Measurements from ENCODE around the gene GNB2. TPM values are rescaled to one million over a fixed set of nuclear protein-coding genes. Genes with fewer than 3 reads are reported as not detected.

The GNB2 gene
- total and polyA plus RNA-seq, 3 donors from 2014 or later = 195 to 325 (median 200) TPM

- H3K27me3 ChIP-seq = no peaks in the 10 kb centered on the region
- TF ChIP-seq, protein P1, sequence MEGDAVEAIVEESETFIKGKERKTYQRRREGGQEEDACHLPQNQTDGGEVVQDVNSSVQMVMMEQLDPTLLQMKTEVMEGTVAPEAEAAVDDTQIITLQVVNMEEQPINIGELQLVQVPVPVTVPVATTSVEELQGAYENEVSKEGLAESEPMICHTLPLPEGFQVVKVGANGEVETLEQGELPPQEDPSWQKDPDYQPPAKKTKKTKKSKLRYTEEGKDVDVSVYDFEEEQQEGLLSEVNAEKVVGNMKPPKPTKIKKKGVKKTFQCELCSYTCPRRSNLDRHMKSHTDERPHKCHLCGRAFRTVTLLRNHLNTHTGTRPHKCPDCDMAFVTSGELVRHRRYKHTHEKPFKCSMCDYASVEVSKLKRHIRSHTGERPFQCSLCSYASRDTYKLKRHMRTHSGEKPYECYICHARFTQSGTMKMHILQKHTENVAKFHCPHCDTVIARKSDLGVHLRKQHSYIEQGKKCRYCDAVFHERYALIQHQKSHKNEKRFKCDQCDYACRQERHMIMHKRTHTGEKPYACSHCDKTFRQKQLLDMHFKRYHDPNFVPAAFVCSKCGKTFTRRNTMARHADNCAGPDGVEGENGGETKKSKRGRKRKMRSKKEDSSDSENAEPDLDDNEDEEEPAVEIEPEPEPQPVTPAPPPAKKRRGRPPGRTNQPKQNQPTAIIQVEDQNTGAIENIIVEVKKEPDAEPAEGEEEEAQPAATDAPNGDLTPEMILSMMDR (IDR thresholded peaks at IDR 0.05) = no peak
- no peak for TF ChIP-seq POLR2A (IDR thresholded peaks at IDR 0.05)
- 88 to 94% methylated on average over 14 to 15 of the region's 18 CpGs for WGBS, 2 donors
- intact Hi-C loops (cut with DNase I; ENCODE audit: low total_unique reads) = no loop called here
- no peaks in the 10 kb centered on the region for H3K36me3 ChIP-seq (ENCODE audit: low read depth, missing control alignments)
- H3K9me3 ChIP-seq = no peaks in the 10 kb centered on the region
- H3K4me1 ChIP-seq = peaks cover 29% of the 10 kb centered on the region
- DNase-seq = no peak
- H3K4me3 ChIP-seq = no peak overlapping the region
- no peak overlapping the region for H3K27ac ChIP-seq
Observed at GRCh38 chr7:100685049-100685605, 11.6 kb downstream of the GNB2 start.

GRCh38 chr7:100685631-100686145 lies 12.1 kb downstream of the GNB2 start:
- H3K9me3 ChIP-seq = no peaks in the 10 kb centered on the region
- H3K27ac ChIP-seq = no peak overlapping the region
- DNase-seq = no peak
- H3K27me3 ChIP-seq = no peaks in the 10 kb centered on the region
- H3K4me1 ChIP-seq = peaks cover 29% of the 10 kb centered on the region
- TF ChIP-seq, protein P1 (IDR thresholded peaks at IDR 0.05) = no peak
- TF ChIP-seq POLR2A (IDR thresholded peaks at IDR 0.05) = no peak
- no peak overlapping the region for H3K4me3 ChIP-seq
- intact Hi-C loops (cut with DNase I; ENCODE audit: low total_unique reads) = no loop called here
- no peaks in the 10 kb centered on the region for H3K36me3 ChIP-seq (ENCODE audit: low read depth, missing control alignments)
- 89 to 90% methylated on average over 15 to 17 of the region's 17 CpGs for WGBS, 2 donors

DNA sequence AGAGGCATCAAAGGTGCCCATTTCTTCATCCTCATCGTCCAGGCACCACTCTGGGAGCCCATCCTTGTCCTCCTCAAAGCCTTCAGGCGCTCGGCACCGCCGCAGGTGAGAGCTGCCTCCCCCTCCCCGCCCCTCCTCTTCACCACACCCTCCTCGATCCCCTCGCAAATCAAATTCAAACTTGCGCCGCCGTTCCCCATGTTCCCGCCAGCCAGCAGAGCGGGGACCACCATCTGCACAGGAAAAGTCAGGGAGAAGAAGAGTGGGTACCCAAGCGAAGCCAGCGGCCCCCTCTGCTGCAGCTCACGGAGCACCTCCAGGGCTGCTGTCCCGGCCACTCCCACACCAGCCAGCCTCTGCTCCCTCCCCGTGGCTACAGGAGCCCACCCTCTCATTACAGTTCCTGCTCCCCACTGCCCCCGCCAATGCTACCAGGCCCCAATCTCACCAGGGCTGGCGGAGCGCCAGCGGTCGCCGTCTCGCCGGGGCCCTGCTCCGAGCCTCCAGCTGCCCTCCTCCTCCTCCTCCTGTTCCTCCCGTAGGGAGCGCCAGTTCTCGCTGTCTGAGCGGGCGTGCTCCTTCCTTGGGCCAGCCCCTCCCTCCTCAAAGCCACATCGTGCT lies 12.8 kb downstream of the GNB2 start:
- TF ChIP-seq, protein P1 (IDR thresholded peaks at IDR 0.05) = no peak
- TF ChIP-seq POLR2A (IDR thresholded peaks at IDR 0.05) = no peak
- no peak overlapping the region for H3K27ac ChIP-seq
- intact Hi-C loops (cut with DNase I; ENCODE audit: low total_unique reads) = no loop called here
- no peaks in the 10 kb centered on the region for H3K27me3 ChIP-seq
- DNase-seq = peak; percentile 51
- H3K9me3 ChIP-seq = no peaks in the 10 kb centered on the region
- 67 to 80% methylated on average over 20 to 33 of the region's 33 CpGs for WGBS, 2 donors
- H3K4me3 ChIP-seq = no peak overlapping the region
- H3K4me1 ChIP-seq = peaks cover 32% of the 10 kb centered on the region
- no peaks in the 10 kb centered on the region for H3K36me3 ChIP-seq (ENCODE audit: low read depth, missing control alignments)

- Histone ChIP-seq H3K36me3 (ENCODE audit: low read depth, missing control alignments) (no peaks in the 10 kb centered on the region), H3K9me3 (no peaks in the 10 kb centered on the region), H3K4me3 (no peak overlapping the region), H3K27ac (no peak overlapping the region), H3K27me3 (no peaks in the 10 kb centered on the region), H3K4me1 (peaks cover 37% of the 10 kb centered on the region)
- intact Hi-C loops (cut with DNase I; ENCODE audit: low total_unique reads) = no loop called here
- no peak for DNase-seq
- 77 to 85% methylated on average over 9 to 17 of the region's 17 CpGs for WGBS, 2 donors
- TF ChIP-seq, protein P1 (IDR thresholded peaks at IDR 0.05) = no peak
- no peak for TF ChIP-seq POLR2A (IDR thresholded peaks at IDR 0.05)
Observed at GRCh38 chr7:100686822-100687211, 13.3 kb downstream of the GNB2 start.

All from testis (tissue), 3 donors.